HFF-Myc (cell line): Measurements from ENCODE around the gene ZFY.

Experiments
- DNase-seq: peaks from one replicate; pipeline ENCODE4 v3.0.0-alpha.2; 2011; ENCODE audit warnings: low read depth; ENCODE audit errors: extremely low read depth
- H3K4me3 ChIP-seq: replicated peaks from 2 replicates; pipeline ENCODE4 v1.5.1; 2011; ENCODE audit warnings: low read depth, mild to moderate bottlenecking, control low read depth, low read length
- TF ChIP-seq, protein P1 (sequence below): IDR thresholded peaks from 2 replicates; pipeline ENCODE4 v1.5.1; 2012; ENCODE audit warnings: mild to moderate bottlenecking, low read depth, low read length, control low read depth; ENCODE audit errors: missing control alignments

The ZFY gene

GRCh38 chrY:3016594-3016993, 81.4 kb downstream of the ZFY start:
- H3K4me3 ChIP-seq: no peak overlapping the region
- DNase-seq: no peak
- TF ChIP-seq, protein P1, sequence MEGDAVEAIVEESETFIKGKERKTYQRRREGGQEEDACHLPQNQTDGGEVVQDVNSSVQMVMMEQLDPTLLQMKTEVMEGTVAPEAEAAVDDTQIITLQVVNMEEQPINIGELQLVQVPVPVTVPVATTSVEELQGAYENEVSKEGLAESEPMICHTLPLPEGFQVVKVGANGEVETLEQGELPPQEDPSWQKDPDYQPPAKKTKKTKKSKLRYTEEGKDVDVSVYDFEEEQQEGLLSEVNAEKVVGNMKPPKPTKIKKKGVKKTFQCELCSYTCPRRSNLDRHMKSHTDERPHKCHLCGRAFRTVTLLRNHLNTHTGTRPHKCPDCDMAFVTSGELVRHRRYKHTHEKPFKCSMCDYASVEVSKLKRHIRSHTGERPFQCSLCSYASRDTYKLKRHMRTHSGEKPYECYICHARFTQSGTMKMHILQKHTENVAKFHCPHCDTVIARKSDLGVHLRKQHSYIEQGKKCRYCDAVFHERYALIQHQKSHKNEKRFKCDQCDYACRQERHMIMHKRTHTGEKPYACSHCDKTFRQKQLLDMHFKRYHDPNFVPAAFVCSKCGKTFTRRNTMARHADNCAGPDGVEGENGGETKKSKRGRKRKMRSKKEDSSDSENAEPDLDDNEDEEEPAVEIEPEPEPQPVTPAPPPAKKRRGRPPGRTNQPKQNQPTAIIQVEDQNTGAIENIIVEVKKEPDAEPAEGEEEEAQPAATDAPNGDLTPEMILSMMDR: no peak

DNA sequence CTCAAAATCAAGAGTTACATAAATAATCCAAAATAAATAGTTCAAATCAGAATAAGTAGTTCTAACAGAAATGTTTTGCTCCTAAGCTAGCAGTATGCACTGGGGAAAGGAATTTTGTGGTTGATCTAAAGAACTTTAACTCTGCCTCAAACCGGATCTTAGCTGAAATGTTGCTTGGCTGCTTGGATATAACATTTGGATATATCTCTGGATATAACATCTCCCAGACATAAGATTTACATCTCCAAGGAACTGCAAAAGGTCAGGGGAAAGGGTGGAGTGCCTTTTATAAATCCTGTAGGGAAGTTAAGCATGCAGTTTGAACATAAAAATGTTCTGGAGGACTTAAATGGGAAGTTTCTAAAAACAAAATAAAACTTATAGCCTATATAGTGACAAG, 83.4 kb downstream of the ZFY start:
- DNase-seq: no peak
- H3K4me3 ChIP-seq: no peak overlapping the region
- TF ChIP-seq, protein P1: no peak

DNA sequence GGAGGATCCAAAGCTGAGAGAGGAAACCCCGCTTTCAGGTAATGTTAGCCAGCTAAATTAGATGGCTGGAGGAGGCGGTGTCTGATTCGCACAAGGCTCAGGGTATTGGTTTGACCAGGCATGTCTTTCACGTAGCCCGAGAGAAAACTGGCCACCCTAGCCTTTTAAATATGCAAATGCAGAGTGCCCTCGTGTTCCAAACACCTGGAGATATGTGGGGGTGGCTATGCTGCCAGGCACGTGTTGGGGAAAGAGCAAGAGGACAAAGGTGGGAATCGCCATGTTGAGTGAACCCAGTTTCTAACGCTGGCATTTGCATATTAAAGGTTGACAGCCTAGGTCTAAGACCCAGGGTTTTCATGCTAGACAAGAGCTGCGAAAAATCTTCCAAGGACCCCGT, 84.4 kb downstream of the ZFY start:
- TF ChIP-seq, protein P1: no peak
- DNase-seq: no peak

GRCh38 chrY:3021176-3021575, 86.0 kb downstream of the ZFY start:
- no peak overlapping the region for H3K4me3 ChIP-seq
- no peak for DNase-seq
- TF ChIP-seq, protein P1: no peak

More for the DNA sequence above, 84.4 kb downstream of the ZFY start:
- no peak overlapping the region for H3K4me3 ChIP-seq

GRCh38 chrY:3023606-3024005, 88.4 kb downstream of the ZFY start:
- no peak for DNase-seq
- TF ChIP-seq, protein P1: no peak
- no peak overlapping the region for H3K4me3 ChIP-seq

- H3K4me3 ChIP-seq: no peak overlapping the region
- TF ChIP-seq, protein P1: no peak
- no peak for DNase-seq
These were observed 90.2 kb downstream of the ZFY start for GRCh38 chrY:3025357-3025756.
